Smooth muscle cell (in vitro differentiated cells): ENCODE measurements around the gene PSMD7. TPM values are rescaled to one million over a fixed set of nuclear protein-coding genes. Genes with fewer than 3 reads are reported as not detected.
"Not testable (repeated sequence)": the region's sequence is repeated elsewhere in the genome, so short reads cannot be mapped to it uniquely, and the experiment has no call there.

ENCODE experiments used
- DNase-seq: peaks from one replicate; lab custom pipeline; 2025; ENCODE audit not compliant: unreplicated experiment; lab: John Stamatoyannopoulos, UW
- H2AFZ ChIP-seq: fragments of 200-600 bp; sonication (generic); 2 replicates; pipeline ENCODE4 v1.6.0; 2016; ENCODE audit warnings: antibody characterized with exemption, low read depth, mild to moderate bottlenecking
- H3F3A ChIP-seq: fragments of 200-600 bp; sonication (generic); 2 replicates; pipeline ENCODE4 v1.6.0; 2017; ENCODE audit warnings: antibody characterized with exemption, low read depth
- H3K27ac ChIP-seq: fragments of 200-600 bp; sonication (generic); 2 replicates; pipeline ENCODE4 v1.5.1; 2016; ENCODE audit warnings: low read depth, mild to moderate bottlenecking
- H3K27me3 ChIP-seq: fragments of 200-600 bp; sonication (generic); 2 replicates; pipeline ENCODE4 v1.6.1; 2016; ENCODE audit warnings: low read depth, mild to moderate bottlenecking
- H3K36me3 ChIP-seq: fragments of 200-600 bp; sonication (generic); 2 replicates; pipeline ENCODE4 v1.5.1; 2016; ENCODE audit warnings: low read depth
- H3K4me1 ChIP-seq: fragments of 200-600 bp; sonication (generic); 2 replicates; pipeline ENCODE4 v1.5.1; 2016; ENCODE audit warnings: low read depth
- H3K4me2 ChIP-seq: fragments of 200-600 bp; sonication (generic); 2 replicates; pipeline ENCODE4 v1.6.0; 2016; ENCODE audit warnings: mild to moderate bottlenecking
- H3K4me3 ChIP-seq: fragments of 200-600 bp; sonication (generic); 2 replicates; pipeline ENCODE4 v1.5.1; 2016; ENCODE audit warnings: mild to moderate bottlenecking
- H3K79me2 ChIP-seq: fragments of 200-600 bp; sonication (generic); 2 replicates; pipeline ENCODE4 v1.6.0; 2016; ENCODE audit warnings: low read depth, mild to moderate bottlenecking
- H3K9ac ChIP-seq: fragments of 200-600 bp; sonication (generic); 2 replicates; pipeline ENCODE4 v1.6.0; 2016; ENCODE audit warnings: low read depth
- H3K9me3 ChIP-seq: fragments of 200-600 bp; sonication (generic); replicated peaks from 2 replicates; pipeline ENCODE4 v1.5.1; 2016; ENCODE audit warnings: low read depth
- H4K20me1 ChIP-seq: fragments of 200-600 bp; sonication (generic); 2 replicates; pipeline ENCODE4 v1.6.0; 2016; ENCODE audit warnings: low read depth
- WGBS: methylation state at CpG from one replicate; pipeline ENCODE4 v1.1.7; 2016; ENCODE audit warnings: low lambda C conversion rate; 5-methylcytosine and 5-hydroxymethylcytosine counted together
- polyA plus RNA-seq: library from polyadenylated mRNA; unstranded; fragments of >200 nt; fragmentation: Nextera tagmentation; extraction: Ambion mirVana; gene quantifications from 2 replicates; pipeline ENCODE4 v1.2.1, GENCODE V29; 2016
- total RNA-seq: library from RNA; depleted of rRNA; stranded (reverse); fragments of >200 nt; gene quantifications from 2 replicates; pipeline ENCODE4 v1.2.3, GENCODE V29; 2014

PSMD7 gene
- total and polyA plus RNA-seq, 2 experiments from 2014 or later = 79.9 to 137 TPM

DNA sequence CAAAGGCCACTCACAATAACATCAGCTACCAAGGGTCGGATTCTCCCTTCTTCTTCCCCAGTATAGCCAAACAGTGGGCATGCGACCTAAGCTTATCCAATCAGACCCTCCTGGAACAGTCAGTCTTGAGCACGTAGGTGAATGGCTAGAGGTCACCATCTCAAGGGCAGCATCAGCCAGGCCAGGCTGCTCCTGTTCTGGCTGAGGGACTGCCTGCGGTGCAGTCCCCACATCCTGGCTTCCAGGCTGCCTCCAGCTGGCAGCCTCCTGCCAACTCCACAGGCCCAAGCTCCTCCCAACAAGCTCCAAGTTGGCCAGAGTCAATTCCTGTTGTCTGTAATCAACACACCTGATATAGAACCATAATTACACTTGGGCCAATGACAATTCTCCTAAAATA, 56.4 kb downstream of the PSMD7 start:
- not testable (repeated sequence) for H3K79me2 ChIP-seq, H4K20me1 ChIP-seq, H3K36me3 ChIP-seq, H3K27ac ChIP-seq, H3K4me3 ChIP-seq, DNase-seq, H3K9me3 ChIP-seq, H3K4me1 ChIP-seq, H3K27me3 ChIP-seq, H3F3A ChIP-seq, H3K4me2 ChIP-seq, H2AFZ ChIP-seq, H3K9ac ChIP-seq
- 94% methylated on average over 4 of the region's 4 CpGs for WGBS

Other genes starting within 250 kb of the PSMD7 start
- gene NPIPB15, start 79.5 kb downstream of the PSMD7 start, total RNA-seq = 0.76 and 3.1 TPM in 2 replicates
- gene NPIPB15, start 79.5 kb downstream of the PSMD7 start, polyA plus RNA-seq = 5.0 and 5.2 TPM in 2 replicates
- gene CLEC18B, start 124.7 kb downstream of the PSMD7 start, total RNA-seq = 1.4 and 1.6 TPM in 2 replicates
- gene CLEC18B, start 124.7 kb downstream of the PSMD7 start, polyA plus RNA-seq = 0.87 and 2.9 TPM in 2 replicates